Measurements from ENCODE around the gene DERA.
"Not testable (repeated sequence)": the region's sequence is repeated elsewhere in the genome, so short reads cannot be mapped to it uniquely, and the experiment has no call there.

The DERA gene

GRCh38 chr12:15967053-15967452, 55.9 kb downstream of the DERA start:
- not testable (repeated sequence) for DNase-seq

GRCh38 chr12:15971211-15971610, 60.1 kb downstream of the DERA start:
- DNase-seq: no peak

- DNase-seq: no peak
These were observed 61.8 kb downstream of the DERA start for GRCh38 chr12:15972894-15973293.

GRCh38 chr12:15977999-15978951, 67.1 kb downstream of the DERA start:
- no peak for DNase-seq

- DNase-seq: no peak
These were observed 68.3 kb downstream of the DERA start for GRCh38 chr12:15979096-15980092.

GRCh38 chr12:15982071-15982470, 70.9 kb downstream of the DERA start:
- no peak for DNase-seq

- DNase-seq: no peak
These were observed 71.3 kb downstream of the DERA start for GRCh38 chr12:15982471-15982870.

- no peak for DNase-seq
These were observed 71.8 kb downstream of the DERA start for GRCh38 chr12:15982921-15983320.

GRCh38 chr12:15984097-15984800, 73.1 kb downstream of the DERA start:
- no peak for DNase-seq

GRCh38 chr12:15984963-15985362, 73.8 kb downstream of the DERA start:
- DNase-seq: no peak

- no peak for DNase-seq
These were observed 76.6 kb downstream of the DERA start for GRCh38 chr12:15987696-15988095.

- DNase-seq: no peak
These were observed 78.0 kb downstream of the DERA start for GRCh38 chr12:15988983-15989755.

GRCh38 chr12:15995801-15996200, 84.7 kb downstream of the DERA start:
- no peak for DNase-seq

GRCh38 chr12:15996254-15996653, 85.1 kb downstream of the DERA start:
- DNase-seq: no peak

GRCh38 chr12:15996948-15997347, 85.8 kb downstream of the DERA start:
- DNase-seq: no peak

GRCh38 chr12:15997910-15998309, 86.8 kb downstream of the DERA start:
- DNase-seq: no peak

GRCh38 chr12:16002880-16003279, 91.7 kb downstream of the DERA start:
- no peak for DNase-seq

GRCh38 chr12:16003460-16003859, 92.3 kb downstream of the DERA start:
- no peak for DNase-seq

GRCh38 chr12:16006752-16007151, 95.6 kb downstream of the DERA start:
- DNase-seq: no peak

GRCh38 chr12:16008421-16008824, 97.3 kb downstream of the DERA start:
- no peak for DNase-seq

GRCh38 chr12:16012117-16012516, 101.0 kb downstream of the DERA start:
- DNase-seq: no peak

- not testable (repeated sequence) for DNase-seq
These were observed 102.6 kb downstream of the DERA start for GRCh38 chr12:16013722-16014121.

Data from effector CD8-positive, alpha-beta T cell (primary cell).